Measurements from ENCODE around the gene PXMP4.
A peak's percentile ranks its signal among the peaks of the same experiment; 100 is the strongest.

Gene PXMP4

GRCh38 chr20:33674294-33675135 lies 45.6 kb downstream of the PXMP4 start, which contains the start of gene NECAB3:
NECAB3 (minus strand) TSS chr20:33674428; CDS start chr20:33674352, 76 bp downstream.
- Mint-ChIP-seq H3K36me3 (ENCODE audit: low read depth) (peaks cover 24% of the 10 kb centered on the region), H3K4me3 (peak within 1 kb of the TSS; percentile 90), H3K9me3 (no peaks in the 10 kb centered on the region), H3K4me1 (ENCODE audit: low read depth) (peaks cover 23% of the 10 kb centered on the region), H3K27ac (peak within 1 kb of the TSS; percentile 86), H3K27me3 (no peaks in the 10 kb centered on the region)

DNA sequence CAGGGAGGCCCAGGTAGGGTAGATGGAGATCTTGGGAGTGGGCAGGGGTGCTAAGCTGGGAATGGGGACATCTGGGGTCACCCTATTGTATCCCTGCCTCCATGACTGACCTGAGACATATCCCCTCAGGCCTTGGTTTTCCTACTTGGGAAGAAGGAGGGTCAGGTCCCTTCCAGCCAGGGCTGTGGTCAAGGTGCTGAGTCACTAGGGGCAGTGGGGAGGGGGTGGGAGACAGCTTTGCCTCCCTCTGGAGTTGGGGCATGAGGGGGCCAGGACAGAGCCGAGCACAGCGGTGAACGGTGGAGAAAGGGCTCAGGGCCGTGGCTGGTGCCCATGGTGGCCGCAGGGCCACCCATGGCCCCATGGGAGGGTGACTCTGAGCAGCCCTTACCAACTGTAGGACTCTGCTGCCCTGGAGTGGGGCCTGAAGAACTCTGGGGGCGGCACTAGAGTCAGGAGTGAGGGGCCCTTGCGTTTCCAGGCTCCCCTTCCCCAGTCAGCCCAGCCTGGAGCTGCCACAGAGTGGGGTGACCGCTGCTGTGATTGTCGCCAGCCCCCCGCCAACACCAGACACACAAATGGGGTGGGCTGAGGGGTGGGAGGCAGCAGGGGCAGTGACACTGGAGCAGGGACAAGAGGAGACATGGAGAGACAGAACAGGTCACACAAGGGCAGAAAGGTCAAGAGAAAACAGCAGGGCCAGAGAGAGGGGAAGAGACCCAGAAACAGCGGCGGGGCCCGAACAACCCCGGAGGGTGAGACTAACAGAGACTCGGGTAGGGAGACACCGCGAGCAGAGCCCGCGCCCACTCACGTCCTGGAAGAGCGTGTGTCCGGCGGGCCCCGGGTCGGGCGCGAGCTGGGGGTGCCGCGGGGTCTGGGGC lies 46.5 kb downstream of the PXMP4 start:
- H3K27me3 Mint-ChIP-seq = no peaks in the 10 kb centered on the region
- H3K4me1 Mint-ChIP-seq (ENCODE audit: low read depth) = peaks cover 20% of the 10 kb centered on the region
- peaks cover 18% of the 10 kb centered on the region for H3K36me3 Mint-ChIP-seq (ENCODE audit: low read depth)
- H3K9me3 Mint-ChIP-seq = no peaks in the 10 kb centered on the region
- peak overlapping the region; percentile 90 for H3K4me3 Mint-ChIP-seq
- peak overlapping the region; percentile 86 for H3K27ac Mint-ChIP-seq

GRCh38 chr20:33673114-33673409 lies 47.0 kb downstream of the PXMP4 start:
- peak overlapping the region; percentile 90 for H3K4me3 Mint-ChIP-seq
- no peaks in the 10 kb centered on the region for H3K27me3 Mint-ChIP-seq
- no peaks in the 10 kb centered on the region for H3K9me3 Mint-ChIP-seq
- H3K27ac Mint-ChIP-seq = no peak overlapping the region
- H3K4me1 Mint-ChIP-seq (ENCODE audit: low read depth) = peaks cover 25% of the 10 kb centered on the region
- peaks cover 17% of the 10 kb centered on the region for H3K36me3 Mint-ChIP-seq (ENCODE audit: low read depth)

DNA sequence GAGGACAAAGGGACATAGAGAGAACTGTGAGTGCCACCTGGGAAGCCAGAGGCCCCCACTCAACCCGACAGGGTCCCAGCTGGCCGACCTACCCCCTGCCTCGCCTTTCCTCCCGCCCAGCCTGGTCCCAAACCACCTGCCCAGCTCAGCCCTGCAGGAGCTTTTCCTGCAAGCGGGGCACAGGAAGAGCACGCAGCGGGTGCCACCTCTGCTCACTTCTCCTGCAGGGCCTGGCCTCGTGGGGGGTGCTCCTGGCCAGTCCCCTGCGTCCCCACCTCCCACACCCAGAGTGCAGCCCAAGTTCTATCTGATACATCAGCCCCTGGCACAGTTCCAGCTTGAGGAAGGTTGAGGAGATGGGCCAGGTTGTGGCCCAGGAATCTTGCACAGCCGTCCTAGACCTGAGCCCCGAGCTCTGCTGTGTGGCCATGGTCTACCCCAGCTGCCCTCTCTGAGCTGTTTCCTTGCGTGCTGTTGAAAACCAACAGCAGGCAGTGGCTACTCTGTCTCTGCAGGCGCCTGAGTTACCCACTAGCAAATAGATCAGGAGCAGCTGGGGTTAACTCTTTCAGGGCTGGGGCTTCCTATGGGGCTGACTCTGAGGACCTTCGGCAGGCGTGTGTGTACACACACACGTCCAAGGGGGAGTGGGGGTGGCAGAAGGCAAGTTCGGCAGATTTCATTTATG lies 47.5 kb downstream of the PXMP4 start:
- Mint-ChIP-seq H3K27me3 (no peaks in the 10 kb centered on the region), H3K4me3 (peak overlapping the region; percentile 90), H3K36me3 (ENCODE audit: low read depth) (peaks cover 13% of the 10 kb centered on the region), H3K27ac (no peak overlapping the region), H3K9me3 (no peaks in the 10 kb centered on the region), H3K4me1 (ENCODE audit: low read depth) (peaks cover 25% of the 10 kb centered on the region)

DNA sequence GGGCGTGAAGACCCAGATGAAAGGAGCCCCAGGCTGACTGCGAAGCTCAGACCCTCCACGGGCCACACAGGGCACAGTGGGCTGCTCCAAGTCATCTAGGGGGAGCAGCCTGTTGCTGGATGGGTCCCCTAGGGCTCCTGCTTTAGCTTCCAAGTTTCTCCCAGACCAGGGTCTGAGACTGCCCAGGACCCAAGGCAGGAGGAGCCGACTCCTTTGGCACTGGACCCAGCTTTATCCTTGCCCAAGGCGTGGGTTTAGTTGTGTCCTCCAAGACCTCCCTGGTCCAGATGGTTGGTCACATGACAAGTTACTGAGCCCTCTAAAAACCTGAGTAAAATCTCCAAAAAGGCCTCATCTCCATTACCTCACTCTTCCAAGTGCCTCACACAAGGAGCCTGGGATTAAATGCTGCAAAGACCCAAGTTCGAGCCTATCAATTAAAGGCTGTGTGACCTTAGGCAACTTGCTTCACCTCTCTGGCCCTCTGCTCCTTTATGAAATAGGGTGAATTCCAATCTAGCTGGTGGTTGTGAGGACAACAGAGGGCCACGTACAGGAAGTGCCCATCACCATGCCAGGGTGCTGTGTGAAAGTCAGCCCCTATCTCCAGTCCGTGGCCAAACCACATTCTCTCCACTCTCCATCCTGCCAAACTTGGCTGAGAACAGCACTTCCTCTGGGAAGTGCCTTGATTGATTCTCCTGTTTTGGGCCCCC lies 48.4 kb downstream of the PXMP4 start:
- Mint-ChIP-seq H3K9me3 (no peaks in the 10 kb centered on the region), H3K36me3 (ENCODE audit: low read depth) (peaks cover 9% of the 10 kb centered on the region), H3K27ac (no peak overlapping the region), H3K4me3 (no peak overlapping the region), H3K4me1 (ENCODE audit: low read depth) (peaks cover 26% of the 10 kb centered on the region), H3K27me3 (no peaks in the 10 kb centered on the region)

DNA sequence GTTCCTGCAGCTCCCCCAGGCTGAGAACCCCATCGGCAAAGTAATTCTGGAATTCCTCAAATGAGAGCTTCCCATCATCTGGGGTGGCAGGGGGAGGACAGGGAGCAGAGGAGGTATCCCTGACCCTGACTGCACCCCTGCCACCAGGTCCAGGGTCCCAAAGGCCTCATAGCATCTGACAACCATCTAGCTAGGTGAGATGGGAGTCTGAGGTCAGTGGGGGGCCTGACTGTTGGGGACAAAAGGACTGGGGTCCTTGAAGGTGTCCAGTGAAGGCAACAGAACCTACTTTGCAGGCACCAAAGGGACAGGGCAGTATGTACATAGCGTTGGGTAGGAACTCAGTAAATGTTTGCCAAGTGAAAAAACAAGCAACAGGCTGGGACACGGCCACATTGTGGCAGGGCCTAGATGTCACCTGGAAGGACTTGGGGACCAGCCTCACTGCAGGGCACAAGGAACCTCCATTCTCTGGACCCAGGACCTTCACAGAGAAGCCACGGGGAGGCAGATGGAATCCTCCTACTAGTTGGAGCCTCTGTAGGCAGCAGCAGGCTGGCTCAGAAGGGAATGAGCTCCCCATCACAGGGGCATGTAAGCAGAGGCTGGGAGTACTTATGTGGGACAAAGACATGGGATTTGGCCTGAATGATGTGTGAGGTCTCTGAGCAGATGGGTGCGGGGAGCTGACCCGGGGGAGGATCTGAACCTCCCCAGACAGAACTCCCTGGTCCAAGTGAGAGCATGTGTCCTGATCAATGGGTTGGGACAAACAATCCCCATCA lies 49.2 kb downstream of the PXMP4 start:
- Mint-ChIP-seq H3K4me3 (no peak overlapping the region), H3K4me1 (ENCODE audit: low read depth) (peaks cover 33% of the 10 kb centered on the region)

GRCh38 chr20:33669873-33670640 lies 50.1 kb downstream of the PXMP4 start:
- Mint-ChIP-seq H3K4me1 (ENCODE audit: low read depth) (peaks cover 37% of the 10 kb centered on the region), H3K36me3 (ENCODE audit: low read depth) (peaks cover 4% of the 10 kb centered on the region), H3K4me3 (no peak overlapping the region), H3K9me3 (no peaks in the 10 kb centered on the region), H3K27me3 (no peaks in the 10 kb centered on the region), H3K27ac (no peak overlapping the region)

More for the DNA sequence above, 49.2 kb downstream of the PXMP4 start:
- Mint-ChIP-seq H3K36me3 (ENCODE audit: low read depth) (peaks cover 4% of the 10 kb centered on the region), H3K27ac (no peak overlapping the region), H3K9me3 (no peaks in the 10 kb centered on the region), H3K27me3 (no peaks in the 10 kb centered on the region)

- Mint-ChIP-seq H3K9me3 (no peaks in the 10 kb centered on the region), H3K27ac (no peak overlapping the region), H3K36me3 (ENCODE audit: low read depth) (peaks cover 4% of the 10 kb centered on the region), H3K4me1 (ENCODE audit: low read depth) (peaks cover 40% of the 10 kb centered on the region), H3K4me3 (peak overlapping the region; percentile 91), H3K27me3 (no peaks in the 10 kb centered on the region)
Observed at GRCh38 chr20:33669224-33669623, 50.9 kb downstream of the PXMP4 start.

- Mint-ChIP-seq H3K4me1 (ENCODE audit: low read depth) (peaks cover 40% of the 10 kb centered on the region), H3K9me3 (no peaks in the 10 kb centered on the region), H3K36me3 (ENCODE audit: low read depth) (peaks cover 4% of the 10 kb centered on the region), H3K27me3 (no peaks in the 10 kb centered on the region), H3K4me3 (peak overlapping the region; percentile 91), H3K27ac (peak overlapping the region; percentile 40)
Observed at GRCh38 chr20:33668466-33669155, 51.5 kb downstream of the PXMP4 start.

- no peaks in the 10 kb centered on the region for H3K27me3 Mint-ChIP-seq
- H3K36me3 Mint-ChIP-seq (ENCODE audit: low read depth) = peaks cover 4% of the 10 kb centered on the region
- H3K9me3 Mint-ChIP-seq = no peaks in the 10 kb centered on the region
- H3K4me3 Mint-ChIP-seq = peak overlapping the region; percentile 91
- peak overlapping the region; percentile 52 for H3K27ac Mint-ChIP-seq
- peaks cover 36% of the 10 kb centered on the region for H3K4me1 Mint-ChIP-seq (ENCODE audit: low read depth)
Observed at GRCh38 chr20:33667676-33668465, 52.2 kb downstream of the PXMP4 start.

- Mint-ChIP-seq H3K27me3 (no peaks in the 10 kb centered on the region), H3K4me3 (peak overlapping the region; percentile 91), H3K4me1 (ENCODE audit: low read depth) (peaks cover 37% of the 10 kb centered on the region), H3K9me3 (no peaks in the 10 kb centered on the region), H3K36me3 (ENCODE audit: low read depth) (peaks cover 4% of the 10 kb centered on the region), H3K27ac (peak overlapping the region; percentile 52)
Observed at GRCh38 chr20:33667245-33667675, 52.9 kb downstream of the PXMP4 start.
